IPS DF 6.9 (cell line): ENCODE data around the gene SYT6.

Source experiments
- DNase-seq: peaks from one replicate; pipeline ENCODE4 v3.0.0-alpha.2; 2013; ENCODE audit warnings: low read depth, low spot score
- H3K27ac ChIP-seq: one replicate; pipeline ENCODE4 v1.5.1; 2013; ENCODE audit warnings: low read length, control low read depth
- H3K27me3 ChIP-seq: 2 replicates; pipeline ENCODE4 v1.6.1; 2013; ENCODE audit warnings: mild to moderate bottlenecking, low read length; ENCODE audit not compliant: control insufficient read depth, insufficient read depth
- H3K36me3 ChIP-seq: 2 replicates; pipeline ENCODE4 v1.6.1; 2013; ENCODE audit warnings: low read length; ENCODE audit not compliant: control insufficient read depth, insufficient read depth
- H3K4me1 ChIP-seq: 2 replicates; pipeline ENCODE4 v1.6.1; 2013; ENCODE audit warnings: low read length; ENCODE audit not compliant: control insufficient read depth, insufficient read depth
- H3K4me3 ChIP-seq: 2 replicates; pipeline ENCODE4 v1.5.1; 2013; ENCODE audit warnings: mild to moderate bottlenecking, low read length
- H3K9me3 ChIP-seq: 2 replicates; pipeline ENCODE4 v1.6.1; 2013; ENCODE audit warnings: low read length, inconsistent platforms; ENCODE audit not compliant: control insufficient read depth, insufficient read depth
- WGBS: extraction: QIAGEN DNeasy Blood & Tissue Kit; methylation state at CpG from one replicate; pipeline ENCODE4 v1.1.7; 2013; ENCODE audit warnings: mixed read lengths, missing lambda C conversion rate; ENCODE audit not compliant: insufficient read length, insufficient coverage; 5-methylcytosine and 5-hydroxymethylcytosine counted together

The SYT6 gene

DNA sequence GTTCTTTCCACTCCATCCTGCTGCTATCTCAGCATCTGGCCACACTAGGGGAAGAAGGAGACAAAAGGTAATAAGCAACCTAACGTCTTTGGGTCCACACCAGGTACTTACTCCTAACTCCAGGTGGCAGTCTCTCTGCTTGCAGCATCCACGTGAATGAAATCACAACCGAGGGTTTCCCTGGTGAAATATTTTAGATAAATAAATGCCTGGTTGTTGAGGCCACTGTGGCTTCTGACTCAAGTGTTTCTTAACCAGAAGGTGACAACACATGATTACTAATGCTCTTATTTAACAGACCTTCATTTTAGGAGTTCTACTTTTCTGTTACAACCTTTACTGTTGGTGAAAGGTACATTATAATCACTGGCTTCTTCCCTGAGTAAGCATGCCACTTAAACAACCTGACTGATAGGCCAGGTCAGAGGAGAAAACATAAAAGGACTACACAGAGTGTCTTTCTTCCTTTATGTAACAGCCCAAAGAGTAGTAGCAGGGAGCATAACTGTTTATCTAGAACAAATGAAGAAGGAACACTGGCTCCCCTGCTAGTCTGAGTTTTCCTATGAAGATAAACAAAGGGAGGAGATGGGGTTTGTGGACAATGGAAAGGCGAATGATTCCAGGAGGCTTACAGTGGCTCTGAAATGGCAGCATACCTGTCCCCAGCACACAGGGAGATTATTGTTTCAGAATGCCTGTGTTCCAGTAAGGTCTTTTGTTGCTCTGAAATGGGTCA is 59.9 kb downstream of the SYT6 start:
- no peaks in the 10 kb centered on the region for H3K9me3 ChIP-seq
- WGBS, result no CpG with 5 or more reads among the region's 4 CpGs
- peaks cover 27% of the 10 kb centered on the region; the same call in 1 of the 2 replicates for H3K36me3 ChIP-seq
- H3K27ac ChIP-seq, result no peak overlapping the region
- H3K4me1 ChIP-seq, result 0 out of 2 replicates have a peak, but pooled peaks cover 1% of the 10 kb centered on the region
- H3K4me3 ChIP-seq, result no peak overlapping the region
- DNase-seq, result no peak
- no peaks in the 10 kb centered on the region for H3K27me3 ChIP-seq

DNA sequence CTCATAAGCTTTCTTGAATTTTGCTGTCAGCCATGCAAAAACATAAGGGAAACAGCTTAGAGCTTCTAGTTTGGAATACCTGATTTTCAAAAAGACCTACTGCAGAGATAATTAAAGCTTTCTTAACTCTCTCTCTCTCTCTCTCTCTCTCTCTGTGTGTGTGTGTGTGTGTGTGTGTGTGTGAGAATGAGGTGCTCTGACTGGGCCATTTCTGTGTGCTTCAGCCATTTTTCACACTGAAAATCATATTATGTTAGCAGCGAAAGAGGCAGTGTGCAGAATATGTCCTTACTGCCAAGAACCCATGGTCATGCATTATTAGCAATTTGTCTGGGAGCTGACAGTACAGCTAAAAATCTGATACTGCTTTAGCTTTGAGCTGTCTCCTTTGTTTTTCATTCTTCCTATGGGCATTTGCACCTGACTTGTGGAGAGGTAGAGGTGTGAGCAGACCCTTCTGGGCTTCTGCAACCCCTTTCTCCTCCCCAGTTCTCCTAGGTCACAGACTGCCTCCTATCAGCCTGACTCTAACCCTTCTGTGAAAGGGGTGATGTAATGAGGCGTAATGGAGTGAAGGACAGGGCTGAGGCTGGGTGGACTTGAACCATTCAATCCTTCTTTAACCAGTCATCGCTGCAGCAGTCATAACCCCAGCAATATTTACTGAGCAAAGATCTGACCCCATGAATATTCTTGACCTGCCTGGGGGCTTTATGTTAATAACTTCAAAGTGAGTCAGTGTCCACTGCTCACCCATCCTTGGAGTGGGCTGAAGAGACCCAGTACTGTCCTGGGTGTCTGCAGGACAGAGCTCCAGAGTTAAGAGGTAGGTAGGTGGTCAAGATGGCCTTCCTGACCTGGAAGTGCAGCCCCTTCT is 61.2 kb downstream of the SYT6 start:
- no peak overlapping the region for H3K27ac ChIP-seq
- no CpG with 5 or more reads among the region's 3 CpGs for WGBS
- H3K4me1 ChIP-seq, result 0 out of 2 replicates have a peak, but pooled peaks cover 4% of the 10 kb centered on the region
- DNase-seq, result no peak
- peaks cover 13% of the 10 kb centered on the region; the same call in 1 of the 2 replicates for H3K36me3 ChIP-seq
- H3K4me3 ChIP-seq, result no peak overlapping the region
- no peaks in the 10 kb centered on the region for H3K9me3 ChIP-seq
- H3K27me3 ChIP-seq, result no peaks in the 10 kb centered on the region

DNA sequence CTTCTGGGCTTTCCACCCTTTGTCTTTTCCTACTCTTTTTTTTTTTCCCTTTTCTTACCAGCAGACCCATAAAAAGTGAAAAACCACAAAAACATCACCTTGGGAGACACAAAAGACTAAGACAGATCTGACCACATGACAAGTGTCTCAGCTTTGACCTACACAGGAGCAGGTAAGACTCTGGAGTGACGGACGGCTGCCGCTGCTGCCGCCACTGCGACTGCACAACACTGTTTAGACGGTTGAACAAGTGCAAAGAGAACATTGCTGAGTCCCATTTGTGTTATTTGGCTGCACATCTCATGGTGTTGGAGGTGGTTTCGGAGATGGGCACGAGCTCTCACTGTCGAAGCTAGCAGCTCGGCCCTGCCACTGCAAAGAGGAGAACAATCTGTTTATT is 62.0 kb downstream of the SYT6 start:
- H3K9me3 ChIP-seq, result no peaks in the 10 kb centered on the region
- no peaks in the 10 kb centered on the region for H3K27me3 ChIP-seq
- peaks cover 6% of the 10 kb centered on the region; the same call in 1 of the 2 replicates for H3K36me3 ChIP-seq
- DNase-seq, result no peak
- WGBS, result no CpG with 5 or more reads among the region's 10 CpGs
- H3K27ac ChIP-seq, result no peak overlapping the region
- no peak overlapping the region for H3K4me3 ChIP-seq
- H3K4me1 ChIP-seq, result 0 out of 2 replicates have a peak, but pooled peaks cover 4% of the 10 kb centered on the region

DNA sequence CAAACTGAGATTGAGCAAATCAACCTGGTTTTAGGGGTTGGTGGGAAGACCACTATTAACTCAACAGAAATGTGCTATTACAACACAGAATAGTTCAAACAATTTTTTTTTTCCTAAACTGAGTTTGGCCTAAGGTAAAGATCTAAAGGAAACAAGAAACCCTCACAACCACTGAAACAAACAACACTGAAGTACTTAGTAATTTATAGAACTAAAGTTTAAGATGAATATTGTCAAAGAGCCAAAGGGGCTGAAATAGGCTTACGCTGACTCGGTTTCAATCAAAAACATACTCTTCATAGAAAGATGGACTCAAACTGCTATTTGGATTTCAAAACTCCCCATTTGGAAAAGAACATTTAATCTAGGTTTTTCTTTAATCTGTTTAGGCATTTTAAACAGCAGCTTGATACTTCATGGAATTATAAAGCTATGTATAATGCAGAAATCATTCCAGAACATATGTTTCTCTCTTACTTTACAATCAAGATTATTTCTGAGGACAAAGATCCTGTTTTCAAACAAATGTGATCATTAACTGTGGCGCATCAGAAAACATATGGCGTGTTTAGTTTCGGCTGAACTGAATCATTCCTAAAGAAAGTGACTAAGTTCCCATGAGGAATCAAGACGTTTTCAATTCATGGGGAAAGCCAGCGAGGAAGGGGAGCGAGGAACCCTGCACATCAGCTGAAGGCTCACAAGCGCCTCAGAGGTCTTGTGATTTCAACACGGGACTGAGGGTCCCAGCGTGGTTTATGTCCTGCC is 62.7 kb downstream of the SYT6 start:
- Histone ChIP-seq H3K4me1 (0 out of 2 replicates have a peak, but pooled peaks cover 4% of the 10 kb centered on the region), H3K36me3 (peaks cover 6% of the 10 kb centered on the region; the same call in 1 of the 2 replicates), H3K4me3 (no peak overlapping the region), H3K27ac (no peak overlapping the region), H3K9me3 (no peaks in the 10 kb centered on the region), H3K27me3 (no peaks in the 10 kb centered on the region)
- no peak for DNase-seq
- no CpG with 5 or more reads among the region's 11 CpGs for WGBS

DNA sequence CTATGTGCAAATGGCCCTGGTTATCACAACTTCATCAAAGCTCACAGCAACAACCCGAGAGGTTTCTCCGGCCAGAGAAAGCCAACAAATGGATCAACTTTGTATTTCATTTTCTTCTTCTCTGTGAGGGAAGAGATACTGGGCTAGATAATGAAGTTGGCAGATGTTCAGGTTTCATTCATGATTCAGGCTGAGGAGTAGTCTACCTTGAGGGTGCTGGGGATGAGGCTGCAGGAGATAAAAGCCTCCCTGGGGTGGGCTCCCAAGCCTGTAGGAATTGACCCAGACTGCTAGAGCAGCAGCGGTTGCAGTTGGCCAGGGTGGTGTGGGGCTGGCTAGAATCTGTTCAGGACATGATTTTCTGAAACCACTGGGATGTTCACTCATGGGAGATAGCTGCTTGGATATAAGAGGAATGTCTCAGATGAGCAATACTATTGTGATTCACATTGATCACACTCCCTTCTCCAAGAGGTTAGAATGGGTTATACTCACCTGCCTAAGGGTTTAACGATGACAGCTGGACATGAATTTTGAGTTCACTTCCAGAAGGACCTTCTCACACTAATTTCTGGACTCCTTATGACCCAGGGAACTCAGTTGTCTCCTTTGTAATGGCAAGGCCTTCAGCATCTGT is 64.0 kb downstream of the SYT6 start:
- Histone ChIP-seq H3K4me1 (0 out of 2 replicates have a peak, but pooled peaks cover 3% of the 10 kb centered on the region), H3K4me3 (no peak overlapping the region), H3K27ac (no peak overlapping the region), H3K9me3 (no peaks in the 10 kb centered on the region), H3K36me3 (peaks cover 6% of the 10 kb centered on the region; the same call in 1 of the 2 replicates), H3K27me3 (no peaks in the 10 kb centered on the region)
- no CpG with 5 or more reads among the region's 4 CpGs for WGBS
- DNase-seq, result no peak

DNA sequence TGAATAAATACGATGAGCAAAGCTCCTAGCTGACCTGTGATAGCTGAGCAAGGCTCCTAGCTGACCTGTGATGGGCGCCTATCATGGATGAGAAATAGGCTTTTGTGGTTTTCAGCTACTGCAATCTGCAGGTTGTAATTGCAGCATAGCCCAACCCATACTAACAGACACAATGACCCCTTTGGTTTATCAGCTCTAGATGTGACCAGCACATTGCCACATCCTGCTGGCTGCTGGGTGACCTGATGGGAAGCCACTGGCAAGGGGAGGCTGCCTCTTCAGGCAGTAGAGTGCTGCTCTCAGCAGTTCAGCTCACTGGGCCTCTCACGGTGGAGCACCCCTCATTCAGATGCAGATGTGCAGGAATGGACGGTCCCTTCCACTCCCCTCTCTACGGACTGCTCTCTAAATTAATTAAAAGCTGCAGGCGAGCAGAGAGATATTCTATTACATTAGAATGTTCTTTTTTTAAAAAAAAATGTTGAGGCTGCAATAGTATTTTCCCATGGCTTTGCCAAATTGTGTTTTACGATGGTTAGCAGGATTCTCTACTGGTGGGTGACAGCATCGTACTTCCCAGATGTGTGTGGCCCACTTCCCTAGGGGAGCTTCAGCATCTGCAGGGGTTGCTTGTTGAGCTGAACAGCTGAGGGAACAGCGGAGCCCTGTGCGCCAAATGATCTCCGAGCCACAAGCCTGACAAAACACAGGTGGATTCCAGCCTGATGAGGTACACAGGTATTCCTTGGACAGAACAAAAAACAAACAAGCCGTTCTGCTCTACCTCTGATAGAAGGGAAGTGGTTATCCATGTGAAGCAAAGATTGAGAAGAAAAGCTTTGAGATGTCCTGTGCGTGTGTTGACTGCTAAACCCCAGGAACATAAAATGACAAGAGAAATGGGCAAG is 65.0 kb downstream of the SYT6 start:
- no CpG with 5 or more reads among the region's 13 CpGs for WGBS
- DNase-seq, result no peak
- Histone ChIP-seq H3K36me3 (peaks cover 6% of the 10 kb centered on the region; the same call in 1 of the 2 replicates), H3K4me3 (no peak overlapping the region), H3K27me3 (no peaks in the 10 kb centered on the region), H3K27ac (no peak overlapping the region), H3K4me1 (0 out of 2 replicates have a peak, but pooled peaks cover 3% of the 10 kb centered on the region), H3K9me3 (no peaks in the 10 kb centered on the region)

DNA sequence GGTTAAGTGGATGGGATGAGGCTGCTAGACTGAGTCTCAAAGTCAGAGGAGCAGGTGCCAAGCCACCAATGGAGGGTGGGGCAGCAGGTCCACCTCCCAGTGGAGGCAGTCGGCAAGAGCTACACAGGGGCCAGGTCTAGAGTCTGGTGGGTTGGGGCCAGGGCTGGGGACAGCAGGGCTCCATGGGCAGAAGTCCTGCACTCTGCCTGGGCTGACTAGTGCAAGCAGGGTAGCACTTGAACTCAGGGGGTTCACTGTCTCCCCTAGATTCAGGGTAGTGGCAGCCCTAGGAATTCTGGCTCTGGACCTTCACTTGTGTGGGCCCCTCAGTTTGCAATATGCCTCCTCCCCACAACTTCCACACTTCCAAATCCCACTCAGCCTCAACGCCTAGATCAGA is 66.2 kb downstream of the SYT6 start:
- Histone ChIP-seq H3K27ac (no peak overlapping the region), H3K4me3 (no peak overlapping the region), H3K36me3 (peaks cover 4% of the 10 kb centered on the region; the same call in 1 of the 2 replicates), H3K4me1 (0 out of 2 replicates have a peak, but pooled peaks cover 3% of the 10 kb centered on the region), H3K9me3 (no peaks in the 10 kb centered on the region), H3K27me3 (no peaks in the 10 kb centered on the region)
- WGBS, result no CpG with 5 or more reads among the region's 2 CpGs
- DNase-seq, result no peak

DNA sequence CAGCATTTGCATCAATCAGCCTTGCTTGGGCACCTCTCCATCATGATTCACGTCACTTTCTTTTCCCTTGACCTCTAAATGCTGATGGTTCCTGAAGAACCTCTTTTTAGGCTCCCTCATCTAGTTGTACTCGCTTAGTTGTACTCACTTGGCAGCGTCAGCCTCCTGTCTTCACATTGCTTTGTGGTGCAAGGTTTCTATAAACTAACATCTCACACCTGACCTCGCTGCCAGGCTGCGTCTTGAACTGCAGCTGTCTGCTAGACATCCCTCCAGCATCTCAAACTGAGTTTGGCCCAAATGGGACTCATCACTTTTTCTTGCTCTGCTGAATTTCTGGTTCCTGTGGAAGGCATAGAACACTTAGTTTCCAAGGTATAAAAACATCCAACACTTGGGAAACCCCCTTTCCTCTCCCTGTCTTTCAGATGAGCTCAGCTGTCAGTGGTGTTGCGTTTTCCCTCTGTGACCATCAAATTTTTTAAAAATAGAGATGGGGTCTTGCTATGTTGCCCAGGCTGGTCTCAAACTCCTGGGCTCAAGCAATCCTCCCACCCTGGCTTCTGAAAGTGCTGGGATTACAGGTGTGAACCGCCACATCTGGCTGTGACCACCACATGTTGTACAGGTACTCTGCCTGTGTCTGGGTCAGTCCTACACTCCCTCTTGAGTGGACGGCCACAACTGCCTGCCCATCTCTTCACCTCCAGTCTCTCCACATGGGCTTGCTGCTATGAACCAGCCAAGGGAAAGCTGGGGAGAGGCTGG is 66.9 kb downstream of the SYT6 start:
- 0 out of 2 replicates have a peak, but pooled peaks cover 3% of the 10 kb centered on the region for H3K4me1 ChIP-seq
- no peaks in the 10 kb centered on the region for H3K9me3 ChIP-seq
- H3K27ac ChIP-seq, result no peak overlapping the region
- H3K27me3 ChIP-seq, result no peaks in the 10 kb centered on the region
- H3K4me3 ChIP-seq, result no peak overlapping the region
- DNase-seq, result no peak
- WGBS, result no CpG with 5 or more reads among the region's 8 CpGs
- H3K36me3 ChIP-seq, result peaks cover 1% of the 10 kb centered on the region; the same call in 1 of the 2 replicates
